ENCODE data around the gene PTPN22.

DNA sequence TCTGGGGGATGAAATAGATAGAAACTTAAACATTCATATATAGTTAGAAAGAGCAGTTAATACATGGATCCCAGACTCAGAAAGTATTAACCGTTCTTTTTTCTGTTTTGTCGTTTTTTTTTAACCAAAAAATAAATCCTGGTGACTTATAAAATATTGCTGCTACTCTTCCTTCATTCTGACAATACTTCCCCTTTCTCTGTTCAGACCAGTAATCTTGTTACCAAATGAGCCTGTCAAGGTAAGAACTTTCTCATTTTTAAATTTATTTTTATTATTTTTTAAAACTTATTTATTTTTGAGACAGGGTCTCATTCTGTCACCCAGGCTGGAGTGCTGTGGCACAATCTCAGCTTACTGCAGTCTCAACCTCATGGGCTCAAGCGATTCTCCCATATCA is 13.7 kb downstream of the PTPN22 start:
- no peak for TF ChIP-seq CTCF (conservative IDR thresholded peaks at IDR 0.05; ENCODE audit: low read length)
- TF ChIP-seq EZH2phosphoT487 (IDR thresholded peaks at IDR 0.05; ENCODE audit: borderline replicate concordance) = no peak
